Fibroblast of peridontal ligament (primary cell): ENCODE data around the gene TEX55.
A peak's percentile ranks its signal among the peaks of the same experiment; 100 is the strongest.
"Not testable (repeated sequence)": the region's sequence is repeated elsewhere in the genome, so short reads cannot be mapped to it uniquely, and the experiment has no call there.

Experiments
- DNase-seq: peaks from one replicate; pipeline ENCODE4 v3.0.0-alpha.2; 2010; ENCODE audit errors: extremely low read depth

The TEX55 gene

DNA sequence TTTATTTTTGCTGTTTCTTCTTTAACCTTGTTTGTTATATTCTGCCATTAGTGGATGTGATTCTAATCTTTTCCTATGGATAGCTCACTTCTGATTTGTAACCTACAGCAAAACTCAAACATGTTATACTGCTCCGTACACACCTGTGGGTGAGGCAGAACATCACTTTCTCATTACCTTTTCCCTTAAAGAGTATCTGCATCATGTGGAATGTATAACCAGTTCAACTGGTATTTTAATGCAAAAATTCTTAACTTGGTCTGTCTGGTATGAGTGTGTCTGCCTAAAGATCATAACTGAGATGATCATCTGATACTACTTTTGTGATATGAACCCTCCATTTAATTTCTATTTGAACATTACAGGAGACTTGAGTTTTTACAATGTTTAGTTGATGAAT lies 14.4 kb downstream of the TEX55 start:
- DNase-seq, result no peak

DNA sequence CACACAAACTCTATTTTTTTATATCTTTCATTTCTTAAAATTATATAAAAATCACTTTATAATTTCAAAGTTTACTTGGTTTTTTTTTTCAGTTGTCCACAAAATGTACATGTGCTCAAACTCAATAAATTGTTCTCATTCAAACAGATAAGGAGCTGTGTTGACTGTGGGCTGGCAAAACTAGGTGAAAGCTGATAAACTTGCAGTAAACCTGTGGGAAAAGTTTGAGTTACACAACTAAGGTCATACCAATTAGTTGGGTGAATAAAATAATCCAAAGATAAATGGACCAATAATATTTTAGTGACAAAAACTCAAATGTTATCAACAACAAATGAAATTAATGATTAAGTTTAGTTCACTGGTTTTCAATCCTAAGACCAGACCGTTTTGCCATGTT lies 14.8 kb downstream of the TEX55 start:
- no peak for DNase-seq

DNA sequence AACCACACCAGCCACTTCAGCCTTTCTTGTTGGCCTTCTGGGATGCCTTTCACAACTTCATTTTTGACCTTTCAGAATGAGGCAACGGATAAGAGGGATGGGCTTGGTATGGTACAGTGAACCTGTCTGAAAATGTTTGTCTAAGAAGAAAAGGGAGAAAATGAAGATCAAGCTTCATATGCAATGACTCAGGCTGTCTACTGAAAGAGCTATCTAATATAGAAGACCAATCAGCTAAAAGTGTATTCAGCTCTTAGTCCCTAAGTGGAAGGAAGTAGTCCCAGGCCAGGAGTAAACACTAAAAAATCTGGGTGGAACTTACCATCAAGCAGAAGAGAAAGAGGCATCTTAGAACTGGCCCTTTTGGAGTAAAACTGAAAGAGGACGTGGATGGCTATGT lies 15.3 kb downstream of the TEX55 start:
- DNase-seq, result no peak

DNA sequence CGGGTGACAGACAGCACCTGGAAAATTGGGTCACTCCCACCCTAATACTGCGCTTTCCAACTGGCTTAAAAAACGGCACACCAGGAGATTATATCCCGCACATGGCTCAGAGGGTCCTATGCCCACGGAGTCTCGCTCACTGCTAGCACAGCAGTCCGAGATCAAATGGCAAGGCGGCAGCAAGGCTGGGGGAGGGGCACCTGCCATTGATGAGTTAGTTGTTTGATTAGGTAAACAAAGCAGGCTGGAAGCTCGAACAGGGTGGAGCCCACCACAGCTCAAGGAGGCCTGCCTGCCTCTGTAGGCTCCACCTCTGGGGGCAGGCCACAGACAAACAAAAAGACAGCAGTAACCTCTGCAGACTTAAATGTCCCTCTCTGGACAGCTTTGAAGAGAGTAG lies 18.8 kb downstream of the TEX55 start:
- not testable (repeated sequence) for DNase-seq

- peak; percentile 29 for DNase-seq
These were observed 24.9 kb downstream of the TEX55 start for GRCh38 chr3:119170821-119171220.

DNA sequence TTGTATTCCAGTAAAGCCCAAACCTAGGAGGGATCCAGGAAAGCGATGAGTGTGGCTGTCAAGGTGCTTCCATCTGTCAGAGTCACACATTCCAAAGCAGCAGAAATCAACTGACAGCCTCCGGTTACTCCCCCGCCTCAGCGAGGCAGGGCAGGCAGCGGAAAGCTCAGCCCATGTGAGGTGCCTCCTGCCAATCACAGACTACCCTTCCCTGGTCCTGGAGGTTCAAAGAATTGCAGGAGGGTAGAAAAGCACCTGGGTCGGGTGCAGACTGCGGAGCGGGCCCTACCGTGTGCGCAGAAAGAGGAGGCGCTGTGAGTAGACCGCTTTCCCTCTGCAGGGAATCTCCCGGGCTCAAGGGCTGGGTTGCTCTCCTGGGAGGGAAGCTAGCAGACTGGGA lies 27.4 kb downstream of the TEX55 start, which contains the start of gene UPK1B:
Gene UPK1B (plus strand): TSS at position 274 of the 400 bp plus-strand sequence. CDS start 13,144 bp downstream, outside the sequence.
- DNase-seq, result no peak

DNA sequence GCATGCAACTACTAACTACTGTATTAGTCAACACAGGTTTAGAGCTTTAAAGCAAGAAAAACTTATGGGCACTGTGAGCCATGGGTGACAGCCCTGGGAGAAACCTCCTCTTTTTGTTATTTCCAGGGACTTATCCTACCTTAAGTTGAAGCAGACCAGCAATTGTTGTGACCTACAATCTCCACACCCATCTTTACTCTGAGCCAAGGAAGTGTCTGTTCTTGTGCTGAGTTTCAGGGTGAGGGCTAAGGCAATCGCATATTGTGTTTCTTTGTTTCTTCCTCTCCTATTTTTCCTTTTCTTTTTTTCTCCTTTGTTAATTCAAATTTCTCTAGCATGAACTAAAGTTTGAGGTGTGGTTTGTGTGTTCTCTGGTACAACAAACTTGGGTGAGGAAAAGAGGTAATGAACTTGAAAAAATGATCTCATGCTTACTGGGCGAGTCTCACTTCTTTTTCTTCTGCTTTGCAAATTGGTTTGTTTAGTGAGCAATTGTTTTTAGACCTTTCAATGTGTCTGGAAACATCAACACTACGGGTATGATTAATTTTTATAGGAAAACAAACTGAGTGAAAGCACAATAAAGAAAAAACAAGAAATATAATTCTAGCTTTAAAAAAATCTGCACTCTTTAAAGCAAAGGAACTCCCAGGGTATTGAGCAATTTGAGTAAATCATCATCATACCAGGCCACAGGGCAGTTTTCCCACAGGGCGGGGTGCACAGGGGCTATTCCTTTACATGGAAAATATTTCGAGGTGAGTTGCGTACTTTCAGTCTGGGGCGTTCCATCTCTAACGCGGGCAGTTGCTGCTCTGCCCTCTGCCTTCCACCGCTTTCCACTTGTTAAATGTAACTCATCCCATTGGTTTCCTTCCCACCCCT lies 30.1 kb downstream of the TEX55 start:
- peak; percentile 66 for DNase-seq

- DNase-seq, result no peak
These were observed 30.8 kb downstream of the TEX55 start for GRCh38 chr3:119176778-119177177.

GRCh38 chr3:119177321-119177720 lies 31.4 kb downstream of the TEX55 start:
- DNase-seq, result no peak

GRCh38 chr3:119181765-119182164 lies 35.8 kb downstream of the TEX55 start:
- DNase-seq, result no peak

- DNase-seq, result no peak
These were observed 38.1 kb downstream of the TEX55 start for GRCh38 chr3:119184111-119184510.

DNA sequence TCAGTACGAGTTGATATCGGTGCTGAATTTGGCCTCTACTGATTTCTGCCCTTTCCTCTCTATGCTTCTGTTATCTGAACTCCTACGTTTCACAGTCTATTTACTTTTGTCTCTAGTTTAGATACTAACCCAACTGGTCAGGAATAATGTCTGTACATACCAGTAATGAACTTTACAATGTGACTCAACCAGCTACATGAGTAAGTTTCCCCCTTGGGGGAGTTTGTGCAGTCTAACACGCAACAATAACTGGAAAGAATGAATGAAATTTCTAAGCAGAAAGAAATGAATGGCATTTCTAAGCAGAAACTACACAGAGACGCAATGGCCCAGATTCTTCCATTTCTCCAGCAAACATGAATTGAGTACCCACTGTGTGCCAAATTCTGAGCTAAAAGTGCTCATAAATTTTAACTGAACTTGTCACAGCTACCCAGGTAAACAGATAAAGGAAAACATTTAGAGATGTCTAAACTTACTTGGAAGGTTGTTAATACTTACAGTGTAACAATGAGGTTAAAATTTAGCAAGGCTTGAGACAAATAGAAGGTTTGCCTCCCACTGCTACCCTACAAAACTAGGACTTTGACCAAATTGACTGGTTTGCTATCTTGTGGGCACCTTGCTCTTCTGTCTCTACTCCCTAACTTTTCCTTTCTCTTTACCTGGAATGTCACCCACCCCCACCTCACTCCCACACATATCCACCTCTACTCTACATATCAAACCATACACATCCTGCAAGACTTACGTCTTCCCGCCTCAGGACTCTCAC lies 39.0 kb downstream of the TEX55 start:
- peak; percentile 93 for DNase-seq

- DNase-seq, result peak; percentile 23
These were observed 41.3 kb downstream of the TEX55 start for GRCh38 chr3:119187266-119187665.

- no peak for DNase-seq
These were observed 45.8 kb downstream of the TEX55 start for GRCh38 chr3:119191800-119192199.

- peak; percentile 38 for DNase-seq
These were observed 48.5 kb downstream of the TEX55 start for GRCh38 chr3:119194237-119195150.

GRCh38 chr3:119195151-119195476 lies 49.1 kb downstream of the TEX55 start:
- no peak for DNase-seq

DNA sequence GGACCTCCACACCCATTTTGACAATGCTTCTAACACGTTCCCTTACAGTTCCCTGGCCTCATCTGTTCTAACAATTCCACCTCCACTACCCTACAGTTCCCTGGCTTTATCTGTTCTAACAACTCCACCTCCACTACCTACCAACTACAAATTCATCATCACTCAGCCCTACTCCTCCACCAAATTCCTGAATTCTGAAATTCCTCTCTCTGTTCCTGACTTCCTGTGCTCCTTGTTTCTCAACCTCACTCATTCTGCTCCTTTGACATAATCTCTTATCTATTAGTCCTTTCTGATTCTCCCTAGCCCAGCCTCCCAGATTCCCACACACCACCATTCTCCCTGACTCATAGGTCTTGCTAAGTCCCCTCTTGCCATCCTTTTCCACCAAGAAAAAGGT lies 49.9 kb downstream of the TEX55 start:
- DNase-seq, result no peak
